PC-3 (cell line): Measurements from ENCODE around the gene ARPC4. TPM values are rescaled to one million over a fixed set of nuclear protein-coding genes. Genes with fewer than 3 reads are reported as not detected.
A peak's percentile ranks its signal among the peaks of the same experiment; 100 is the strongest.

Experiments used
- ATAC-seq: fragments of 200-7000 bp; cut with Tn5 transposase; 2 replicates; pipeline ENCODE4 v1.9.1; 2020; ENCODE audit warnings: mild to moderate bottlenecking, moderate library complexity
- BruUV-seq: library from RNA; stranded (reverse); fragments of 400-500 nt; replicated peaks from 2 replicates; lab custom pipeline; 2021; lab: Mats Ljungman, UMichigan
- CTCF ChIA-PET: fragments of 300-600 bp; sonication (Branson Sonifier 250); formaldehyde crosslinking; loops from one replicate; lab custom pipeline; 2022; ENCODE audit warnings: antibody characterized with exemption; lab: Charles Lee
- POLR2A ChIA-PET: fragments of 300-600 bp; sonication (Branson Sonifier 250); formaldehyde crosslinking; loops from one replicate; lab custom pipeline; 2022; ENCODE audit warnings: antibody characterized with exemption; ENCODE audit not compliant: unreplicated experiment; lab: Charles Lee
- DNase-seq: peaks from one replicate; pipeline ENCODE4 v3.0.0-alpha.2; 2015
- H2AFZ ChIP-seq: fragments of 300-600 bp; sonication (generic); 2 replicates; pipeline ENCODE4 v1.6.0; 2016; ENCODE audit warnings: antibody characterized with exemption, low read length
- H3F3A ChIP-seq: fragments of 300-600 bp; sonication (generic); one replicate; pipeline ENCODE4 v1.6.0; 2017; ENCODE audit warnings: antibody characterized with exemption, low read length, control low read depth, mild to moderate bottlenecking; ENCODE audit not compliant: unreplicated experiment
- H3K27ac ChIP-seq: fragments of 300-600 bp; sonication (generic); 2 replicates; pipeline ENCODE4 v1.5.1; 2016; ENCODE audit warnings: mild to moderate bottlenecking, low read length
- H3K27me3 ChIP-seq: fragments of 300-600 bp; sonication (generic); 2 replicates; pipeline ENCODE4 v1.6.1; 2016; ENCODE audit warnings: low read length, mixed read lengths
- H3K36me3 ChIP-seq: fragments of 300-600 bp; sonication (generic); 2 replicates; pipeline ENCODE4 v1.6.1; 2016; ENCODE audit warnings: low read depth, mixed run types, low read length, mixed read lengths
- H3K4me1 ChIP-seq: fragments of 300-600 bp; sonication (generic); 2 replicates; pipeline ENCODE4 v1.5.1; 2016; ENCODE audit warnings: low read length; ENCODE audit not compliant: insufficient read depth
- H3K4me2 ChIP-seq: fragments of 300-600 bp; sonication (generic); 2 replicates; pipeline ENCODE4 v1.6.0; 2016; ENCODE audit warnings: low read length
- H3K4me3 ChIP-seq: fragments of 300-600 bp; sonication (generic); 2 replicates; pipeline ENCODE4 v1.5.1; 2016; ENCODE audit warnings: mild to moderate bottlenecking, low read length, mixed read lengths
- H3K79me2 ChIP-seq: fragments of 300-600 bp; sonication (generic); 2 replicates; pipeline ENCODE4 v1.6.1; 2017; ENCODE audit warnings: low read length, mixed read lengths
- H3K9ac ChIP-seq: fragments of 300-600 bp; sonication (generic); 2 replicates; pipeline ENCODE4 v1.6.0; 2016; ENCODE audit warnings: mild to moderate bottlenecking, low read length
- H3K9me2 ChIP-seq: fragments of 300-600 bp; sonication (generic); replicated peaks from 2 replicates; pipeline ENCODE4 v1.6.1; 2016; ENCODE audit warnings: mixed run types, low read length, mixed read lengths
- H3K9me3 ChIP-seq: fragments of 300-600 bp; sonication (generic); 2 replicates; pipeline ENCODE4 v1.6.1; 2016; ENCODE audit warnings: low read length, mixed read lengths
- H4K20me1 ChIP-seq: fragments of 300-600 bp; sonication (generic); 2 replicates; pipeline ENCODE4 v1.6.1; 2016; ENCODE audit warnings: low read length, mixed read lengths
- CTCF ChIP-seq: fragments of 300-600 bp; sonication (generic); conservative IDR thresholded peaks from 2 replicates; pipeline ENCODE4 v1.5.1; 2017; ENCODE audit warnings: antibody characterized with exemption, low read depth, mild to moderate bottlenecking, low read length
- EZH2 ChIP-seq: fragments of 300-600 bp; sonication (generic); IDR thresholded peaks from one replicate; pipeline ENCODE4 v1.6.1; 2017; ENCODE audit warnings: antibody characterized with exemption, mild to moderate bottlenecking, low read length; ENCODE audit not compliant: unreplicated experiment
- EZH2phosphoT487 ChIP-seq: fragments of 300-600 bp; sonication (generic); IDR thresholded peaks from 2 replicates; pipeline ENCODE4 v1.6.1; 2018; ENCODE audit warnings: mild to moderate bottlenecking, antibody characterized with exemption, low read length, borderline replicate concordance
- intact Hi-C: fragments of 100-400 bp; cut with micrococcal nuclease; formaldehyde crosslinking; loops from 2 replicates; pipeline ENCODE4 v1.9.0; 2023
- total RNA-seq: library from RNA; depleted of rRNA; stranded (reverse); fragments of >200 nt; gene quantifications from 2 replicates; pipeline ENCODE4 v1.2.3, GENCODE V29; 2014

Gene ARPC4
- total RNA-seq, 1 experiment from 2014 or later: 223 TPM

GRCh38 chr3:9786209-9786739, 6.6 kb upstream of the ARPC4 start:
- H3K4me3 ChIP-seq: no peak overlapping the region
- no peak for DNase-seq
- H3K4me2 ChIP-seq: no peak overlapping the region
- no peak overlapping the region for H2AFZ ChIP-seq
- POLR2A ChIA-PET: no interaction called here
- CTCF ChIA-PET: no interaction called here
- no peak overlapping the region for H3K9ac ChIP-seq
- intact Hi-C loops: no loop called here
- no peaks in the 10 kb centered on the region for H3K9me2 ChIP-seq
- no peaks in the 10 kb centered on the region for H3K9me3 ChIP-seq
- TF ChIP-seq EZH2phosphoT487 (no peak), EZH2 (no peak), CTCF (no peak)
- no peaks in the 10 kb centered on the region for H3K79me2 ChIP-seq
- H3K27ac ChIP-seq: no peak overlapping the region
- H3K27me3 ChIP-seq: no peaks in the 10 kb centered on the region
- no peak for ATAC-seq
- no peaks in the 10 kb centered on the region for H3F3A ChIP-seq
- no peaks in the 10 kb centered on the region for H3K4me1 ChIP-seq
- H3K36me3 ChIP-seq: peaks cover 10% of the 10 kb centered on the region; the same call in 1 of the 2 replicates
- H4K20me1 ChIP-seq: no peaks in the 10 kb centered on the region
- BruUV-seq: no TSS peak

- Histone ChIP-seq H3K9me3 (no peaks in the 10 kb centered on the region), H3K4me3 (no peak overlapping the region), H4K20me1 (no peaks in the 10 kb centered on the region), H2AFZ (no peak overlapping the region), H3K9me2 (no peaks in the 10 kb centered on the region), H3K4me2 (no peak overlapping the region), H3K79me2 (no peaks in the 10 kb centered on the region), H3F3A (no peaks in the 10 kb centered on the region), H3K36me3 (peaks cover 10% of the 10 kb centered on the region; the same call in 1 of the 2 replicates), H3K9ac (no peak overlapping the region), H3K4me1 (peaks cover 4% of the 10 kb centered on the region; the same call in 1 of the 2 replicates), H3K27ac (no peak overlapping the region), H3K27me3 (no peaks in the 10 kb centered on the region)
- POLR2A ChIA-PET: no interaction called here
- ATAC-seq (no peak), DNase-seq (no peak)
- no TSS peak for BruUV-seq
- CTCF ChIA-PET: no interaction called here
- intact Hi-C loops: no loop called here
- TF ChIP-seq CTCF (peak; percentile 67), EZH2 (no peak), EZH2phosphoT487 (no peak)
These were observed 5.8 kb upstream of the ARPC4 start for GRCh38 chr3:9786825-9787669.

- Histone ChIP-seq H3K9me2 (no peaks in the 10 kb centered on the region), H3K27me3 (no peaks in the 10 kb centered on the region), H3F3A (no peaks in the 10 kb centered on the region), H4K20me1 (no peaks in the 10 kb centered on the region), H3K9me3 (no peaks in the 10 kb centered on the region), H2AFZ (no peak overlapping the region), H3K9ac (no peak overlapping the region), H3K4me3 (no peak overlapping the region), H3K4me1 (peaks cover 4% of the 10 kb centered on the region; the same call in 1 of the 2 replicates), H3K4me2 (no peak overlapping the region), H3K79me2 (no peaks in the 10 kb centered on the region), H3K27ac (no peak overlapping the region), H3K36me3 (peaks cover 10% of the 10 kb centered on the region; the same call in 1 of the 2 replicates)
- ChIA-PET CTCF (no interaction called here), POLR2A (no interaction called here)
- TF ChIP-seq EZH2phosphoT487 (no peak), CTCF (no peak), EZH2 (no peak)
- no peak for ATAC-seq
- BruUV-seq: no TSS peak
- DNase-seq: no peak
- intact Hi-C loops: no loop called here
These were observed 5.2 kb upstream of the ARPC4 start for GRCh38 chr3:9787714-9788113.
